Measurements from ENCODE around the gene IWS1. TPM values are rescaled to one million over a fixed set of nuclear protein-coding genes. Genes with fewer than 3 reads are reported as not detected.
"Not testable (repeated sequence)": the region's sequence is repeated elsewhere in the genome, so short reads cannot be mapped to it uniquely, and the experiment has no call there.

IWS1 gene
- total and polyA plus RNA-seq, 12 donors = 17.8 to 51.9 (median 24.9) TPM

- no peaks in the 10 kb centered on the region for H3K36me3 ChIP-seq (replicated peaks in 1 of 2)
- TF ChIP-seq POLR2A (IDR thresholded peaks at IDR 0.05) (no peak), CTCF (IDR thresholded peaks at IDR 0.05) (no peak)
These were observed 48.4 kb upstream of the IWS1 start for GRCh38 chr2:127574656-127575055.

GRCh38 chr2:127573771-127574170, 47.5 kb upstream of the IWS1 start:
- no peaks in the 10 kb centered on the region for H3K36me3 ChIP-seq (replicated peaks in 1 of 2)
- no peak overlapping the region for H3K4me3 ChIP-seq
- H3K4me1 ChIP-seq (replicated peaks in 1 of 2) = peaks cover 16 to 25% of the 10 kb centered on the region in 2 donors
- DNase-seq = peak in 1 of 7 donors; percentile 35
- no peak overlapping the region for H3K27ac ChIP-seq
- intact Hi-C loops (cut with DNase I) = no loop called here
- no peaks in the 10 kb centered on the region for H3K9me3 ChIP-seq (replicated peaks in 1 of 3)
- H3K27me3 ChIP-seq = no peaks in the 10 kb centered on the region
- 93 to 95% (median 94%) methylated on average over 17 of the region's 17 CpGs for WGBS, 4 donors
- TF ChIP-seq POLR2A (IDR thresholded peaks at IDR 0.05) (no peak), CTCF (IDR thresholded peaks at IDR 0.05) (no peak)

More at GRCh38 chr2:127574656-127575055, 48.4 kb upstream of the IWS1 start:
- no peaks in the 10 kb centered on the region for H3K27me3 ChIP-seq
- no peak overlapping the region for H3K27ac ChIP-seq
- whole genome bisulfite sequencing, 4 donors = 80 to 89% (median 85%) methylated on average over 3 of the region's 3 CpGs
- DNase-seq = peak in 1 of 7 donors; percentile 28
- peaks cover 12 to 17% of the 10 kb centered on the region in 2 donors for H3K4me1 ChIP-seq (replicated peaks in 1 of 2)
- no peaks in the 10 kb centered on the region for H3K9me3 ChIP-seq (replicated peaks in 1 of 3)
- intact Hi-C loops (cut with DNase I) = no loop called here
- no peak overlapping the region for H3K4me3 ChIP-seq

GRCh38 chr2:127573298-127573697, 47.0 kb upstream of the IWS1 start:
- Histone ChIP-seq H3K9me3 (replicated peaks in 1 of 3) (no peaks in the 10 kb centered on the region), H3K27me3 (no peaks in the 10 kb centered on the region), H3K36me3 (replicated peaks in 1 of 2) (no peaks in the 10 kb centered on the region), H3K4me1 (replicated peaks in 1 of 2) (peaks cover 16 to 25% of the 10 kb centered on the region in 2 donors), H3K4me3 (no peak overlapping the region), H3K27ac (no peak overlapping the region)
- 88 to 96% (median 94%) methylated on average over 6 of the region's 6 CpGs for WGBS, 4 donors
- DNase-seq = no peak
- intact Hi-C loops (cut with DNase I) = no loop called here
- TF ChIP-seq CTCF (IDR thresholded peaks at IDR 0.05) = no peak
- TF ChIP-seq POLR2A (IDR thresholded peaks at IDR 0.05) = no peak

- no peaks in the 10 kb centered on the region for H3K27me3 ChIP-seq
- H3K9me3 ChIP-seq (replicated peaks in 1 of 3) = no peaks in the 10 kb centered on the region
- peaks cover 16 to 25% of the 10 kb centered on the region in 2 donors for H3K4me1 ChIP-seq (replicated peaks in 1 of 2)
- intact Hi-C loops (cut with DNase I) = no loop called here
- H3K4me3 ChIP-seq = no peak overlapping the region
- 79 to 91% (median 84%) methylated on average over 5 of the region's 5 CpGs for WGBS, 4 donors
- no peak for TF ChIP-seq POLR2A (IDR thresholded peaks at IDR 0.05)
- no peak for TF ChIP-seq CTCF (IDR thresholded peaks at IDR 0.05)
- DNase-seq = peak in 1 of 7 donors; percentile 10
- no peaks in the 10 kb centered on the region for H3K36me3 ChIP-seq (replicated peaks in 1 of 2)
- H3K27ac ChIP-seq = no peak overlapping the region
These were observed 46.6 kb upstream of the IWS1 start for GRCh38 chr2:127572841-127573240.

- DNase-seq; H3K4me3 ChIP-seq; intact Hi-C loops (cut with DNase I); H3K27me3 ChIP-seq; H3K9me3 ChIP-seq (replicated peaks in 1 of 3); H3K36me3 ChIP-seq (replicated peaks in 1 of 2); H3K27ac ChIP-seq: not testable (repeated sequence)
- 90 to 100% (median 98%) methylated on average over 2 of the region's 2 CpGs for WGBS, 4 donors
- H3K4me1 ChIP-seq (replicated peaks in 1 of 2) = peaks cover 16 to 25% of the 10 kb centered on the region in 2 donors
These were observed 46.1 kb upstream of the IWS1 start for GRCh38 chr2:127572352-127572751.
